ENCODE results near the gene SMIM34.
"Not testable (repeated sequence)": the region's sequence is repeated elsewhere in the genome, so short reads cannot be mapped to it uniquely, and the experiment has no call there.

The SMIM34 gene

GRCh38 chr21:34374940-34375618 lies 48.7 kb downstream of the SMIM34 start, which contains the start of gene SMIM11:
TSS of gene SMIM11 (plus strand) at chr21:34375507. CDS start at chr21:34379505, 3,998 bp downstream.
- H3K27me3 ChIP-seq (ENCODE audit: control insufficient read depth, insufficient read depth, low read length, poor library complexity, severe bottlenecking); H3K4me3 ChIP-seq (ENCODE audit: insufficient read depth, low read depth, low read length); H3K27ac ChIP-seq (ENCODE audit: insufficient read depth, low read depth, low read length, poor library complexity, severe bottlenecking); H3K4me1 ChIP-seq (ENCODE audit: control insufficient read depth, insufficient read depth, low read length); H3K9me3 ChIP-seq (ENCODE audit: control insufficient read depth, low read length); H3K36me3 ChIP-seq (ENCODE audit: control insufficient read depth, insufficient read depth, low read length): not testable (repeated sequence)
- WGBS, 2 experiments, result no CpG with 5 or more reads among the region's 49 CpGs

DNA sequence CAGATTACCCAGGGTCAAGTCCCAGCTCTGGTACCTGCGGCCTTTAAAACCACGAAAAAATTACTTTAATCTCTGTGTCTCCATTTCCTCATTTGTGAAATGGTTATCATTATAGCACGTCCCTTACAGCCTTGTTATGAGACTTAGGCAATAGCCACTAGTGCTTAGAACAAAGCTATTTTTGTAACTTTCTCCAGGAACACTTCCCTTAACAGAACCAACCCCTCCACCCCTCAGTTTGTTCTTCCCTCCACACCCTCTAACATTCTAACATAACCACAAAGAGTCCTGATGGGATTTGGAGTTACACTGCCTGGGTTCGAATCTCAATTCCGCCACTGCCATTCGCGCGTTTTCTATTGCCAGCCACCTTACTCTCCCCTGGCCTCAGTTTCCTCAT lies 49.3 kb downstream of the SMIM34 start:
- not testable (repeated sequence) for H3K27ac ChIP-seq (ENCODE audit: insufficient read depth, low read depth, low read length, poor library complexity, severe bottlenecking); H3K4me3 ChIP-seq (ENCODE audit: insufficient read depth, low read depth, low read length); H3K9me3 ChIP-seq (ENCODE audit: control insufficient read depth, low read length); H3K36me3 ChIP-seq (ENCODE audit: control insufficient read depth, insufficient read depth, low read length); H3K4me1 ChIP-seq (ENCODE audit: control insufficient read depth, insufficient read depth, low read length); H3K27me3 ChIP-seq (ENCODE audit: control insufficient read depth, insufficient read depth, low read length, poor library complexity, severe bottlenecking)
- WGBS, 2 experiments, result no CpG with 5 or more reads among the region's 8 CpGs

DNA sequence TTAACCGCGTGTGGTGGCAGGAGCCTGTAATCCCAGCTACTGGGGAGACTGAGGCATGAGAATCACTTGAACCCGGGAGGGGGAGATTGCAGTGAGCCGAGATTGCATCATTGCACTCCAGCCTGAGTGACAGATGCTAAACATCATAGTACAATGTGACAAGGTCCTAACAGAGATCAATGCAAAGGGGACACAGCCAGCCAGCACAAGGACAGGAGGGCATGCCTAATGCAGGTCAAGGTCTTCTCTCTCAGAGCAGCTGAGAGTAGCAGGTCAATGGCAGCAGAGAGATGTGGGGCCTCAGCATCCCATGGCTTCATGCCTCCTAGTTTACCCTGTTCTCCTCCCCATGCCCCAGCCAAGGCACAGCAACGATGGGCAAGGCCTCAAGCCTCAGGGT lies 51.4 kb downstream of the SMIM34 start:
- H3K4me1 ChIP-seq (ENCODE audit: control insufficient read depth, insufficient read depth, low read length), result no peaks in the 10 kb centered on the region
- H3K36me3 ChIP-seq (ENCODE audit: control insufficient read depth, insufficient read depth, low read length), result no peaks in the 10 kb centered on the region
- 81 to 85% methylated on average over 5 of the region's 5 CpGs for WGBS, 2 experiments
- no peak overlapping the region for H3K27ac ChIP-seq (ENCODE audit: insufficient read depth, low read depth, low read length, poor library complexity, severe bottlenecking)
- H3K4me3 ChIP-seq (ENCODE audit: insufficient read depth, low read depth, low read length), result no peak overlapping the region
- H3K27me3 ChIP-seq (ENCODE audit: control insufficient read depth, insufficient read depth, low read length, poor library complexity, severe bottlenecking), result no peaks in the 10 kb centered on the region
- H3K9me3 ChIP-seq (ENCODE audit: control insufficient read depth, low read length), result no peaks in the 10 kb centered on the region

DNA sequence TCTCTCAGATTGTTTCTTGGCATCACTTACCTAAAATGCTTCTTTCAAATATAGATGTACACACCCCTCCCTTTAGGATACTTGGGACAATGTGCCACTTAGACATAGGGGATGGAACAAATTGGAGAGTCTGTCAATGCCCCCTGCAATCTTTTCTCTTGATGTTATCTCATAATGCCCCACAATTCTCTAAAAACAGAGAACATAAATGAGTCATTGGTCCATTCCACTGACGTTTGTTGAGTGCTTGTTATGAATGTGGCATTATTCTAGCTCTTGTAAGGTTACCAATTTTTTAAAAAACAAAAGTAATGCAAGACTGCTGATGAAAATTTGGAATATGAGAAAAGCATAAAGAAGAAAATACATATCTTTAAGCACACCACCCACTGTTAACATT lies 54.0 kb downstream of the SMIM34 start:
- WGBS, 2 experiments, result 94% methylated on average over 1 of the region's 1 CpG; no CpG with 5 or more reads in 1 of the 2 experiments
- no peaks in the 10 kb centered on the region for H3K36me3 ChIP-seq (ENCODE audit: control insufficient read depth, insufficient read depth, low read length)
- H3K27me3 ChIP-seq (ENCODE audit: control insufficient read depth, insufficient read depth, low read length, poor library complexity, severe bottlenecking), result no peaks in the 10 kb centered on the region
- peaks cover 4% of the 10 kb centered on the region for H3K4me1 ChIP-seq (ENCODE audit: control insufficient read depth, insufficient read depth, low read length)
- H3K4me3 ChIP-seq (ENCODE audit: insufficient read depth, low read depth, low read length), result no peak overlapping the region
- no peaks in the 10 kb centered on the region for H3K9me3 ChIP-seq (ENCODE audit: control insufficient read depth, low read length)
- H3K27ac ChIP-seq (ENCODE audit: insufficient read depth, low read depth, low read length, poor library complexity, severe bottlenecking), result no peak overlapping the region
